Left ventricle myocardium superior (tissue), 1 donor: ENCODE results near the gene TTC7B. TPM values are rescaled to one million over a fixed set of nuclear protein-coding genes. Genes with fewer than 3 reads are reported as not detected.
A peak's percentile ranks its signal among the peaks of the same experiment; 100 is the strongest.
"Not testable (repeated sequence)": the region's sequence is repeated elsewhere in the genome, so short reads cannot be mapped to it uniquely, and the experiment has no call there.

ENCODE experiments used
- ATAC-seq: fragments of 200-7000 bp; cut with Tn5 transposase; one replicate; pipeline ENCODE4 v1.9.1; 2020; ENCODE audit warnings: mild to moderate bottlenecking, moderate library complexity
- DNase-seq: peaks from one replicate; pipeline ENCODE4 v3.0.0-alpha.2; 2020
- intact Hi-C: fragments of 100-400 bp; cut with micrococcal nuclease; formaldehyde crosslinking; loops from one replicate; pipeline ENCODE4 v1.11.0; 2022
- total RNA-seq: library from RNA; stranded (reverse); fragmentation: NEBNext Ultra II Directional; extraction: Animal tissue kit (Norgen Biotek cat#: 25700); gene quantifications from one replicate; pipeline ENCODE4 v1.2.1, GENCODE V29; 2021
- donor health status: DM: no; HTN: yes; CAD: no; lungs with severe emphysema.

Gene TTC7B
- total RNA-seq, 1 donor from 2014 or later = 72.2 TPM

GRCh38 chr14:90536511-90537191, 279.6 kb downstream of the TTC7B start:
- ATAC-seq = peak; percentile 16
- DNase-seq = no peak
- intact Hi-C loops = no loop called here

GRCh38 chr14:90536092-90536491, 280.1 kb downstream of the TTC7B start:
- DNase-seq = peak; percentile 74
- intact Hi-C loops = no loop called here
- peak; percentile 81 for ATAC-seq

- intact Hi-C loops = no loop called here
- no peak for ATAC-seq
- no peak for DNase-seq
Observed at GRCh38 chr14:90535556-90536090, 280.6 kb downstream of the TTC7B start.

- intact Hi-C loops = no loop called here
- ATAC-seq (no peak), DNase-seq (no peak)
Observed at GRCh38 chr14:90534838-90535555, 281.2 kb downstream of the TTC7B start.

- DNase-seq (no peak), ATAC-seq (peak; percentile 27)
- intact Hi-C loops = no loop called here
Observed at GRCh38 chr14:90534091-90534837, 282.0 kb downstream of the TTC7B start.

GRCh38 chr14:90533591-90534021, 282.6 kb downstream of the TTC7B start:
- ATAC-seq = peak; percentile 10
- intact Hi-C loops = no loop called here
- DNase-seq = no peak

- ATAC-seq (no peak), DNase-seq (no peak)
- intact Hi-C loops = no loop called here
Observed at GRCh38 chr14:90532826-90533525, 283.3 kb downstream of the TTC7B start.

GRCh38 chr14:90531497-90531896, 284.7 kb downstream of the TTC7B start:
- DNase-seq (no peak), ATAC-seq (no peak)
- intact Hi-C loops = no loop called here

GRCh38 chr14:90530523-90530922, 285.7 kb downstream of the TTC7B start:
- ATAC-seq (no peak), DNase-seq (no peak)
- intact Hi-C loops = no loop called here

GRCh38 chr14:90527978-90528377, 288.3 kb downstream of the TTC7B start:
- ATAC-seq = no peak
- intact Hi-C loops = no loop called here
- DNase-seq = no peak

- intact Hi-C loops, ATAC-seq, DNase-seq: not testable (repeated sequence)
Observed at GRCh38 chr14:90526536-90526935, 289.7 kb downstream of the TTC7B start.

- DNase-seq = not testable (repeated sequence)
Observed at GRCh38 chr14:90525353-90526028, 290.7 kb downstream of the TTC7B start.

GRCh38 chr14:90523961-90524875, 292.0 kb downstream of the TTC7B start:
- DNase-seq (no peak), ATAC-seq (no peak)
- intact Hi-C loops = no loop called here

More at GRCh38 chr14:90525353-90526028, 290.7 kb downstream of the TTC7B start:
- intact Hi-C loops, ATAC-seq: not testable (repeated sequence)

- ATAC-seq (no peak), DNase-seq (no peak)
- intact Hi-C loops = no loop called here
Observed at GRCh38 chr14:90523544-90523943, 292.7 kb downstream of the TTC7B start.

GRCh38 chr14:90522571-90523191, 293.5 kb downstream of the TTC7B start:
- DNase-seq = peak; percentile 62
- intact Hi-C loops = no loop called here
- ATAC-seq = peak; percentile 49

GRCh38 chr14:90521930-90522483, 294.2 kb downstream of the TTC7B start:
- no peak for DNase-seq
- no peak for ATAC-seq
- intact Hi-C loops = no loop called here
